Peyer's patch (tissue), 4 donors: ENCODE results near the gene DDOST.

Source experiments
- POLR2A ChIP-seq, 2 donors: fragments of 450-650 bp; IDR thresholded peaks; one replicate each; pipeline ENCODE4 v1.5.1; 2017; ENCODE audit warnings: antibody characterized with exemption in 2 of 2, mild to moderate bottlenecking in 2 of 2, moderate library complexity in 2 of 2
- TF ChIP-seq, protein P1 (sequence below), 6 experiments: fragments of 450-650 bp in 4 of 6; fragments of 200-600 bp in 2 of 6; sonication (generic) in 1 of 6; IDR thresholded peaks; one replicate each; pipeline ENCODE4 v1.5.1; 2017 to 2019; ENCODE audit warnings: antibody characterized with exemption in 6 of 6, mild to moderate bottlenecking in 3 of 6, moderate library complexity in 1 of 6

DNA sequence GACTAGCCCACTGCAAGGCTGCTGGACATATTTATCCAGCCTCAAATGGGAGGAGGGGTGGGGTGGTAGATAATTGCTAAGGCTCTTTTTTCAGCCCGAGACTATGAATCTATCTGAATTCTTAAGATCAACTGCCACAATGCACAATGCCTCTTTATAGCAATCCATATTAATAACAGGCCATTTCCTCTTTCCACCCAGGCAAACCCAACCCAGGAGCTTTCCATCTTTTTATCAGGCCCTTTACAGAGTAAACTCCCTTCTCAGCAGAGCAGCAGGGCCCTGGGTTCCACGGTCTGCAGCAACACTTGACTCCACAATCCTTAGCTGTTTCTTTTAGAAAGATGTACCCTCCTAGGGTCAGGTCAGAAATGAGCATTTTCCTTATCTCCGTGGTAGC lies 806 bp downstream of the DDOST start:
- no peak for TF ChIP-seq POLR2A (IDR thresholded peaks at IDR 0.05)
- TF ChIP-seq, protein P1, sequence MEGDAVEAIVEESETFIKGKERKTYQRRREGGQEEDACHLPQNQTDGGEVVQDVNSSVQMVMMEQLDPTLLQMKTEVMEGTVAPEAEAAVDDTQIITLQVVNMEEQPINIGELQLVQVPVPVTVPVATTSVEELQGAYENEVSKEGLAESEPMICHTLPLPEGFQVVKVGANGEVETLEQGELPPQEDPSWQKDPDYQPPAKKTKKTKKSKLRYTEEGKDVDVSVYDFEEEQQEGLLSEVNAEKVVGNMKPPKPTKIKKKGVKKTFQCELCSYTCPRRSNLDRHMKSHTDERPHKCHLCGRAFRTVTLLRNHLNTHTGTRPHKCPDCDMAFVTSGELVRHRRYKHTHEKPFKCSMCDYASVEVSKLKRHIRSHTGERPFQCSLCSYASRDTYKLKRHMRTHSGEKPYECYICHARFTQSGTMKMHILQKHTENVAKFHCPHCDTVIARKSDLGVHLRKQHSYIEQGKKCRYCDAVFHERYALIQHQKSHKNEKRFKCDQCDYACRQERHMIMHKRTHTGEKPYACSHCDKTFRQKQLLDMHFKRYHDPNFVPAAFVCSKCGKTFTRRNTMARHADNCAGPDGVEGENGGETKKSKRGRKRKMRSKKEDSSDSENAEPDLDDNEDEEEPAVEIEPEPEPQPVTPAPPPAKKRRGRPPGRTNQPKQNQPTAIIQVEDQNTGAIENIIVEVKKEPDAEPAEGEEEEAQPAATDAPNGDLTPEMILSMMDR (IDR thresholded peaks at IDR 0.05): no peak
